KMS-11 (cell line): Measurements from ENCODE around the gene FEZF2.

Experiments used
- H2AFZ ChIP-seq: fragments of 200-600 bp; sonication (generic); 2 replicates; pipeline ENCODE4 v1.6.1; 2016; ENCODE audit warnings: antibody characterized with exemption, mixed run types, low read depth
- H3K27ac ChIP-seq: fragments of 200-600 bp; sonication (generic); 2 replicates; pipeline ENCODE4 v1.6.1; 2016; ENCODE audit warnings: mild to moderate bottlenecking, mixed run types
- H3K27me3 ChIP-seq: fragments of 200-600 bp; sonication (generic); 2 replicates; pipeline ENCODE4 v1.6.1; 2017; ENCODE audit warnings: mild to moderate bottlenecking, low read depth, mixed run types, moderate library complexity; ENCODE audit not compliant: insufficient read depth
- H3K36me3 ChIP-seq: fragments of 200-600 bp; sonication (generic); 2 replicates; pipeline ENCODE4 v1.6.1; 2017; ENCODE audit warnings: mild to moderate bottlenecking, mixed run types; ENCODE audit not compliant: insufficient read depth
- H3K4me1 ChIP-seq: fragments of 200-600 bp; sonication (generic); 2 replicates; pipeline ENCODE4 v1.6.1; 2016; ENCODE audit warnings: mild to moderate bottlenecking, low read depth, mixed run types; ENCODE audit not compliant: poor library complexity, severe bottlenecking
- H3K4me2 ChIP-seq: fragments of 200-600 bp; sonication (generic); 2 replicates; pipeline ENCODE4 v1.7.0; 2016; ENCODE audit warnings: mild to moderate bottlenecking, mixed run types
- H3K4me3 ChIP-seq: fragments of 200-600 bp; sonication (generic); IDR thresholded peaks from 2 replicates; pipeline ENCODE4 v1.6.1; 2017; ENCODE audit warnings: low read depth, low read length, mixed read lengths; ENCODE audit not compliant: insufficient read depth
- H3K79me2 ChIP-seq: fragments of 200-600 bp; sonication (generic); 2 replicates; pipeline ENCODE4 v1.6.1; 2016; ENCODE audit warnings: low read depth, mixed run types; ENCODE audit not compliant: insufficient read depth
- H3K9ac ChIP-seq: fragments of 200-600 bp; sonication (generic); 2 replicates; pipeline ENCODE4 v1.6.1; 2016; ENCODE audit warnings: mild to moderate bottlenecking, mixed run types
- H4K20me1 ChIP-seq: fragments of 200-600 bp; sonication (generic); 2 replicates; pipeline ENCODE4 v1.6.1; 2016; ENCODE audit warnings: mild to moderate bottlenecking, mixed run types; ENCODE audit not compliant: insufficient read depth
- CTCF ChIP-seq: fragments of 200-600 bp; sonication (generic); conservative IDR thresholded peaks from 2 replicates; pipeline ENCODE4 v1.6.1; 2017; ENCODE audit warnings: low read depth, mild to moderate bottlenecking, antibody characterized with exemption, low read length, moderate library complexity, mixed read lengths

The FEZF2 gene

GRCh38 chr3:62403765-62404164 lies 30.4 kb upstream of the FEZF2 start:
- Histone ChIP-seq H3K4me3 (no peak overlapping the region), H3K9ac (no peak overlapping the region), H3K4me2 (no peak overlapping the region), H2AFZ (no peak overlapping the region), H4K20me1 (no peaks in the 10 kb centered on the region), H3K27ac (no peak overlapping the region), H3K36me3 (no peaks in the 10 kb centered on the region), H3K79me2 (no peaks in the 10 kb centered on the region), H3K27me3 (no peaks in the 10 kb centered on the region), H3K4me1 (no peaks in the 10 kb centered on the region)
- no peak for TF ChIP-seq CTCF

- no peaks in the 10 kb centered on the region for H3K4me1 ChIP-seq
- TF ChIP-seq CTCF = no peak
- H4K20me1 ChIP-seq = no peaks in the 10 kb centered on the region
- no peak overlapping the region for H2AFZ ChIP-seq
- no peak overlapping the region for H3K4me2 ChIP-seq
- no peaks in the 10 kb centered on the region for H3K36me3 ChIP-seq
- H3K4me3 ChIP-seq = no peak overlapping the region
- no peak overlapping the region for H3K27ac ChIP-seq
- no peaks in the 10 kb centered on the region for H3K27me3 ChIP-seq
- no peaks in the 10 kb centered on the region for H3K79me2 ChIP-seq
- no peak overlapping the region for H3K9ac ChIP-seq
These were observed 19.4 kb upstream of the FEZF2 start for GRCh38 chr3:62392626-62393292.

- H3K79me2 ChIP-seq = no peaks in the 10 kb centered on the region
- H3K27me3 ChIP-seq = no peaks in the 10 kb centered on the region
- no peaks in the 10 kb centered on the region for H3K36me3 ChIP-seq
- H3K4me3 ChIP-seq = no peak overlapping the region
- H2AFZ ChIP-seq = no peak overlapping the region
- H3K27ac ChIP-seq = no peak overlapping the region
- no peak for TF ChIP-seq CTCF
- H3K9ac ChIP-seq = no peak overlapping the region
- no peaks in the 10 kb centered on the region for H3K4me1 ChIP-seq
- H3K4me2 ChIP-seq = no peak overlapping the region
- H4K20me1 ChIP-seq = no peaks in the 10 kb centered on the region
These were observed 13.9 kb upstream of the FEZF2 start for GRCh38 chr3:62387251-62387650.

GRCh38 chr3:62379321-62379798 lies 6.0 kb upstream of the FEZF2 start:
- no peaks in the 10 kb centered on the region for H4K20me1 ChIP-seq
- H3K4me3 ChIP-seq = no peak overlapping the region
- no peaks in the 10 kb centered on the region for H3K4me1 ChIP-seq
- H3K79me2 ChIP-seq = no peaks in the 10 kb centered on the region
- no peaks in the 10 kb centered on the region for H3K36me3 ChIP-seq
- H2AFZ ChIP-seq = no peak overlapping the region
- no peak overlapping the region for H3K9ac ChIP-seq
- no peak overlapping the region for H3K27ac ChIP-seq
- TF ChIP-seq CTCF = no peak
- no peaks in the 10 kb centered on the region for H3K27me3 ChIP-seq
- H3K4me2 ChIP-seq = no peak overlapping the region
